Sigmoid colon (tissue), 7 donors: Measurements from ENCODE around the gene NMBR. TPM values are rescaled to one million over a fixed set of nuclear protein-coding genes. Genes with fewer than 3 reads are reported as not detected.

Experiments used
- DNase-seq: peaks from one replicate; pipeline ENCODE4 v3.0.0-alpha.2; 2019
- H3K27ac ChIP-seq, 4 donors: fragments of 200-600 bp; sonication (generic); one replicate each; pipeline ENCODE4 v1.5.1; 2016 to 2019; ENCODE audit warnings: mild to moderate bottlenecking in 1 of 4
- H3K27me3 ChIP-seq, 3 donors: fragments of 200-600 bp; sonication (generic); one replicate each; pipeline ENCODE4 v1.5.1; 2019; ENCODE audit warnings: mild to moderate bottlenecking in 1 of 3
- H3K36me3 ChIP-seq, 4 donors: fragments of 200-600 bp; sonication (generic); one replicate each; pipeline ENCODE4 v1.5.1; 2016 to 2019
- H3K4me1 ChIP-seq, 4 donors: fragments of 200-600 bp; sonication (generic); one replicate each; pipeline ENCODE4 v1.5.1; 2017 to 2019
- H3K4me3 ChIP-seq, 4 donors: fragments of 200-600 bp; sonication (generic); one replicate each; pipeline ENCODE4 v1.5.1; 2017 to 2019; ENCODE audit warnings: mild to moderate bottlenecking in 2 of 4, moderate library complexity in 1 of 4
- H3K9me3 ChIP-seq, 4 donors: fragments of 200-600 bp in 3 of 4; sonication (generic) in 3 of 4; one replicate each; pipeline versions ENCODE4 v1.5.1 to v1.6.1; 2013 to 2019
- CTCF ChIP-seq, 4 experiments: fragments of 450-650 bp in 3 of 4; fragments of 200-600 bp in 1 of 4; IDR thresholded peaks; one replicate each; pipeline ENCODE4 v1.5.1; 2016 to 2019; ENCODE audit warnings: antibody characterized with exemption in 4 of 4, mild to moderate bottlenecking in 3 of 4, moderate library complexity in 2 of 4
- EP300 ChIP-seq, 4 donors: sonication (generic); formaldehyde crosslinking; IDR thresholded peaks; one replicate each; pipeline ENCODE4 v1.6.1; 2017; ENCODE audit warnings: antibody characterized with exemption in 4 of 4
- POLR2A ChIP-seq, 2 donors: fragments of 450-650 bp; IDR thresholded peaks; one replicate each; pipeline ENCODE4 v1.6.1; 2016; ENCODE audit warnings: antibody characterized with exemption in 2 of 2, mild to moderate bottlenecking in 2 of 2, moderate library complexity in 2 of 2
- POLR2AphosphoS5 ChIP-seq, 4 donors: sonication (generic); formaldehyde crosslinking; IDR thresholded peaks; one replicate each; pipeline ENCODE4 v1.6.1; 2017; ENCODE audit warnings: antibody characterized with exemption in 4 of 4
- WGBS, 2 donors: extraction: QIAGEN DNeasy Blood & Tissue Kit; methylation state at CpG; one replicate each; pipeline ENCODE4 v1.1.7; 2013; 5-methylcytosine and 5-hydroxymethylcytosine counted together
- intact Hi-C: fragments of 100-400 bp; cut with DNase I; formaldehyde crosslinking; loops from one replicate; pipeline ENCODE4 v1.15.1; 2023
- polyA plus RNA-seq, 3 donors: library from polyadenylated mRNA; stranded (reverse); fragments of 200-250 nt; gene quantifications; one replicate each; pipeline ENCODE4 v1.2.3, GENCODE V29; 2013
- total RNA-seq, 4 donors: library from RNA; depleted of rRNA; stranded (reverse); fragments of >200 nt; gene quantifications; one replicate each; pipeline ENCODE4 v1.1.0, GENCODE V29; 2016
- donor health status: healthy with polysubstance abuse.
- donor health status: Bipolar disorder and iron deficiency.
- donor health status: healthy.

NMBR gene
- total and polyA plus RNA-seq, 7 donors = not detected

GRCh38 chr6:142172758-142173157 is 25.8 kb upstream of the NMBR start:
- TF ChIP-seq EP300 (IDR thresholded peaks at IDR 0.05) = no peak
- TF ChIP-seq CTCF (IDR thresholded peaks at IDR 0.05) = no peak
- TF ChIP-seq POLR2AphosphoS5 (IDR thresholded peaks at IDR 0.05) = no peak
- TF ChIP-seq POLR2A (IDR thresholded peaks at IDR 0.05) = no peak
- Histone ChIP-seq H3K27ac (no peak overlapping the region), H3K9me3 (no peaks in the 10 kb centered on the region), H3K4me1 (no peaks in the 10 kb centered on the region), H3K4me3 (no peak overlapping the region), H3K36me3 (peaks cover 4 to 75% (median 8%) of the 10 kb centered on the region in 4 donors), H3K27me3 (no peaks in the 10 kb centered on the region)
- intact Hi-C loops = no loop called here
- no peak for DNase-seq

GRCh38 chr6:142171351-142171750 is 24.4 kb upstream of the NMBR start:
- no peak for DNase-seq
- no peak for TF ChIP-seq POLR2A (IDR thresholded peaks at IDR 0.05)
- no peak for TF ChIP-seq CTCF (IDR thresholded peaks at IDR 0.05)
- TF ChIP-seq POLR2AphosphoS5 (IDR thresholded peaks at IDR 0.05) = no peak
- TF ChIP-seq EP300 (IDR thresholded peaks at IDR 0.05) = no peak
- peaks cover 4 to 78% (median 11%) of the 10 kb centered on the region in 4 donors for H3K36me3 ChIP-seq
- H3K27ac ChIP-seq = no peak overlapping the region
- no peaks in the 10 kb centered on the region for H3K27me3 ChIP-seq
- intact Hi-C loops = no loop called here
- H3K4me1 ChIP-seq = no peaks in the 10 kb centered on the region
- H3K4me3 ChIP-seq = no peak overlapping the region
- H3K9me3 ChIP-seq = no peaks in the 10 kb centered on the region

- no peaks in the 10 kb centered on the region for H3K27me3 ChIP-seq
- whole genome bisulfite sequencing, 2 donors = 89 to 94% methylated on average over 2 of the region's 2 CpGs
- H3K4me3 ChIP-seq = no peak overlapping the region
- H3K27ac ChIP-seq = no peak overlapping the region
- H3K4me1 ChIP-seq = peaks cover 0 to 8% (median 4%) of the 10 kb centered on the region in 4 donors
- intact Hi-C loops = no loop called here
- H3K9me3 ChIP-seq = no peaks in the 10 kb centered on the region
- H3K36me3 ChIP-seq = peaks cover 4 to 52% (median 10%) of the 10 kb centered on the region in 4 donors
- no peak for TF ChIP-seq CTCF (IDR thresholded peaks at IDR 0.05)
- no peak for DNase-seq
Measured at GRCh38 chr6:142167486-142167885, 20.6 kb upstream of the NMBR start.

- no peak overlapping the region for H3K27ac ChIP-seq
- H3K36me3 ChIP-seq = peaks cover 4 to 48% (median 10%) of the 10 kb centered on the region in 4 donors
- WGBS, 2 donors = 91 to 92% methylated on average over 3 of the region's 3 CpGs
- TF ChIP-seq EP300 (IDR thresholded peaks at IDR 0.05) = no peak
- no peak for TF ChIP-seq POLR2AphosphoS5 (IDR thresholded peaks at IDR 0.05)
- H3K27me3 ChIP-seq = no peaks in the 10 kb centered on the region
- no peak overlapping the region for H3K4me3 ChIP-seq
- H3K4me1 ChIP-seq = peaks cover 0 to 12% (median 5%) of the 10 kb centered on the region in 4 donors
- intact Hi-C loops = no loop called here
- H3K9me3 ChIP-seq = no peaks in the 10 kb centered on the region
- no peak for DNase-seq
Measured at GRCh38 chr6:142167071-142167470, 20.1 kb upstream of the NMBR start.

- no peak for DNase-seq
- Histone ChIP-seq H3K27me3 (no peaks in the 10 kb centered on the region), H3K4me1 (peaks cover 0 to 12% (median 7%) of the 10 kb centered on the region in 4 donors), H3K4me3 (no peak overlapping the region), H3K36me3 (peaks cover 0 to 30% (median 4%) of the 10 kb centered on the region in 4 donors), H3K9me3 (no peaks in the 10 kb centered on the region), H3K27ac (no peak overlapping the region)
- no peak for TF ChIP-seq POLR2AphosphoS5 (IDR thresholded peaks at IDR 0.05)
- no peak for TF ChIP-seq POLR2A (IDR thresholded peaks at IDR 0.05)
- TF ChIP-seq CTCF (IDR thresholded peaks at IDR 0.05) = no peak
- TF ChIP-seq EP300 (IDR thresholded peaks at IDR 0.05) = no peak
- intact Hi-C loops = no loop called here
- 88 to 90% methylated on average over 4 of the region's 4 CpGs for WGBS, 2 donors
Measured at GRCh38 chr6:142165227-142165626, 18.3 kb upstream of the NMBR start.
